Testis (tissue), 3 donors: ENCODE measurements around the gene PRR5L. TPM values are rescaled to one million over a fixed set of nuclear protein-coding genes. Genes with fewer than 3 reads are reported as not detected.

Experiments
- DNase-seq: peaks from one replicate; pipeline ENCODE4 v3.0.0-alpha.2; 2019
- H3K27ac ChIP-seq, 2 donors: fragments of 200-600 bp; sonication (generic); one replicate each; pipeline ENCODE4 v1.5.1; 2019
- H3K27me3 ChIP-seq: fragments of 200-600 bp; sonication (generic); one replicate; pipeline ENCODE4 v1.5.1; 2019
- H3K36me3 ChIP-seq: fragments of 200-600 bp; sonication (generic); one replicate; pipeline ENCODE4 v1.5.1; 2017; ENCODE audit warnings: low read depth; ENCODE audit errors: missing control alignments
- H3K4me1 ChIP-seq: fragments of 200-600 bp; sonication (generic); one replicate; pipeline ENCODE4 v1.5.1; 2019
- H3K4me3 ChIP-seq, 2 donors: fragments of 200-600 bp; sonication (generic); one replicate each; pipeline ENCODE4 v1.5.1; 2017 to 2019
- H3K9me3 ChIP-seq: fragments of 200-600 bp; sonication (generic); one replicate; pipeline ENCODE4 v1.5.1; 2017
- POLR2A ChIP-seq: fragments of 450-650 bp; IDR thresholded peaks from one replicate; pipeline ENCODE4 v1.6.1; 2017; ENCODE audit warnings: antibody characterized with exemption, mild to moderate bottlenecking, moderate library complexity
- WGBS, 2 donors: methylation state at CpG; one replicate each; pipeline ENCODE4 v1.1.5; 2018; 5-methylcytosine and 5-hydroxymethylcytosine counted together
- intact Hi-C: fragments of 100-400 bp; cut with DNase I; formaldehyde crosslinking; loops from one replicate; pipeline ENCODE4 v1.15.1; 2023; ENCODE audit warnings: low total_unique reads
- polyA plus RNA-seq: library from polyadenylated mRNA; stranded (reverse); fragments of 350-450 nt; fragmentation: Illumina TruSeq; extraction: RNeasy Lipid Tissue Mini Kit (QIAGEN cat#74804); gene quantifications from one replicate; pipeline ENCODE4 v1.2.3, GENCODE V29; 2014; ENCODE audit warnings: low read depth, low replicate concordance; ENCODE audit not compliant: insufficient read depth
- total RNA-seq, 2 donors: library from RNA; depleted of rRNA; stranded (reverse); fragments of >200 nt; gene quantifications; one replicate each; pipeline ENCODE4 v1.2.3, GENCODE V29; 2016
- TF ChIP-seq, protein P1 (sequence below), 3 experiments: fragments of 450-650 bp in 2 of 3; fragments of 200-600 bp in 1 of 3; sonication (generic) in 1 of 3; IDR thresholded peaks; one replicate each; pipeline ENCODE4 v1.5.1; 2016 to 2019; ENCODE audit warnings: antibody characterized with exemption in 3 of 3, mild to moderate bottlenecking in 2 of 3, moderate library complexity in 1 of 3

The PRR5L gene
- total and polyA plus RNA-seq, 3 donors from 2014 or later: 8.1 to 15.4 (median 14.7) TPM

- Histone ChIP-seq H3K36me3 (no peaks in the 10 kb centered on the region), H3K9me3 (no peaks in the 10 kb centered on the region), H3K27me3 (no peaks in the 10 kb centered on the region), H3K4me1 (peaks cover 7% of the 10 kb centered on the region), H3K27ac (no peak overlapping the region), H3K4me3 (no peak overlapping the region)
- TF ChIP-seq POLR2A: no peak
- TF ChIP-seq, protein P1, sequence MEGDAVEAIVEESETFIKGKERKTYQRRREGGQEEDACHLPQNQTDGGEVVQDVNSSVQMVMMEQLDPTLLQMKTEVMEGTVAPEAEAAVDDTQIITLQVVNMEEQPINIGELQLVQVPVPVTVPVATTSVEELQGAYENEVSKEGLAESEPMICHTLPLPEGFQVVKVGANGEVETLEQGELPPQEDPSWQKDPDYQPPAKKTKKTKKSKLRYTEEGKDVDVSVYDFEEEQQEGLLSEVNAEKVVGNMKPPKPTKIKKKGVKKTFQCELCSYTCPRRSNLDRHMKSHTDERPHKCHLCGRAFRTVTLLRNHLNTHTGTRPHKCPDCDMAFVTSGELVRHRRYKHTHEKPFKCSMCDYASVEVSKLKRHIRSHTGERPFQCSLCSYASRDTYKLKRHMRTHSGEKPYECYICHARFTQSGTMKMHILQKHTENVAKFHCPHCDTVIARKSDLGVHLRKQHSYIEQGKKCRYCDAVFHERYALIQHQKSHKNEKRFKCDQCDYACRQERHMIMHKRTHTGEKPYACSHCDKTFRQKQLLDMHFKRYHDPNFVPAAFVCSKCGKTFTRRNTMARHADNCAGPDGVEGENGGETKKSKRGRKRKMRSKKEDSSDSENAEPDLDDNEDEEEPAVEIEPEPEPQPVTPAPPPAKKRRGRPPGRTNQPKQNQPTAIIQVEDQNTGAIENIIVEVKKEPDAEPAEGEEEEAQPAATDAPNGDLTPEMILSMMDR (IDR thresholded peaks at IDR 0.05): no peak
- DNase-seq: no peak
- intact Hi-C loops: no loop called here
These were observed 111.3 kb downstream of the PRR5L start for GRCh38 chr11:36407356-36407755.

DNA sequence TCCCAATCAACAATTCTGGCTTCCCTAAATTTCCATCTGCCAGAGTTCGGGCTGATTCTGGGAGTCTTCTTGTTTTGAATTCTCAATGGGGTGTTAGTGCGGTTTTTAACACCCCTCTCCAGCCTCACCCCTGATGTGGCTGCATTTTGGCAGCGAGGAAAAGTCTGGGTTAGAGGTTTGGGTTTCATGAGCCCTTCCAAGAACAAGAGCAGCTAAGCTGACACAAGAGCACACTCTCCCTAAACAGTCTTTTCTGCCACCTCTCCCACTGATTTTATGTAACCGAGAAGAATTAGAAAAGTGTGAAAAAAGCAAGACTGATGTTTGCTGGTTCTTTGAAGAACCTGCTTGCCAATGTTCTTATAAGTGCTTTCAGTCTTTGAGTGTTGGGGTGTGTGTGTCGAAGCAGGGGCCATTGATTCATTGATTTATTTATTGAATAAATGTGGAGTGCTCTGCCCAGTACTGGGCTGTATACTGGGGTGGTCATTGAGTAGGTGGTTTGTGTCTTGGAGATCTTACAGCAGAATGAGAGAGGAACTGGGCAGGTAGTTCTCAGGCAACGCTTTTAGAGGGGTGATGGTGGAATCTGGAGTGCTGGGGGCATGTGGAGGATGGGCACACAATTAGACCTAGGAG, 112.5 kb downstream of the PRR5L start:
- TF ChIP-seq, protein P1 (IDR thresholded peaks at IDR 0.05): no peak
- TF ChIP-seq POLR2A: no peak
- Histone ChIP-seq H3K27ac (no peak overlapping the region), H3K36me3 (no peaks in the 10 kb centered on the region), H3K4me3 (no peak overlapping the region), H3K9me3 (no peaks in the 10 kb centered on the region), H3K4me1 (peaks cover 7% of the 10 kb centered on the region), H3K27me3 (no peaks in the 10 kb centered on the region)
- DNase-seq: no peak
- 64 to 76% methylated on average over 6 of the region's 6 CpGs for WGBS, 2 donors
- intact Hi-C loops: no loop called here

GRCh38 chr11:36409152-36409816, 113.2 kb downstream of the PRR5L start:
- intact Hi-C loops: no loop called here
- Histone ChIP-seq H3K4me3 (no peak overlapping the region), H3K27me3 (no peaks in the 10 kb centered on the region), H3K27ac (no peak overlapping the region), H3K4me1 (peaks cover 7% of the 10 kb centered on the region), H3K36me3 (no peaks in the 10 kb centered on the region), H3K9me3 (no peaks in the 10 kb centered on the region)
- TF ChIP-seq POLR2A: no peak
- TF ChIP-seq, protein P1 (IDR thresholded peaks at IDR 0.05): no peak
- DNase-seq: no peak
- 48 to 75% methylated on average over 8 of the region's 8 CpGs for WGBS, 2 donors

DNA sequence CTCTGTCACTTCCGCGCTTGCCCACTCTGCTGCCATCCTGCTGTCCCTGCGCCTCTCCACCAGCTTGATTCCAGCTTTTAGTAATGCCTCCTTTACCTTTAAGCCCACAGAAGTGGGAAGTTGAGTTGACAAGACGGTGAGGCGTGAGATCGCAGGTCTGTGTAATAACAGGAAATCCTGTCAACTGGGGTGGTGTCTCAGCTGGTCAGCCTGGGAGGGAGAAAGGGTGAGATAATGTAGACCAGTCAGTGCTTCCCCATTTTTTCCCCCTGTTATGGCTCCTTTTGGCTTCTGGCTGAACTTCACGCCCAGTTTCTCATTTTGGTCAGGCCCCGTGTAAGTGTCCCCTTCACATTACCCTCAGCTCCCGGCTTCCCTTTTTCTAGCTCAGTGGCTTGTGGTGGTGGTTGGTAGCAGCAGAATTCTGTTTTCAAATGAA, 115.1 kb downstream of the PRR5L start:
- H3K9me3 ChIP-seq: no peaks in the 10 kb centered on the region
- no peak overlapping the region for H3K27ac ChIP-seq
- H3K27me3 ChIP-seq: no peaks in the 10 kb centered on the region
- no peak overlapping the region for H3K4me3 ChIP-seq
- no peaks in the 10 kb centered on the region for H3K36me3 ChIP-seq
- intact Hi-C loops: no loop called here
- WGBS, 2 donors: 82 to 86% methylated on average over 9 of the region's 9 CpGs
- H3K4me1 ChIP-seq: peaks cover 7% of the 10 kb centered on the region
- TF ChIP-seq POLR2A: no peak
- TF ChIP-seq, protein P1 (IDR thresholded peaks at IDR 0.05): no peak
- DNase-seq: peak; percentile 19
